HepG2 (cell line): Measurements from ENCODE around the gene CTU1.

Experiments used
- CTCF ChIP-seq: sonication (generic); formaldehyde crosslinking; IDR thresholded peaks from 2 replicates; pipeline ENCODE4 v1.5.0; 2020; ENCODE audit warnings: mild to moderate bottlenecking, missing genetic modification reagents, moderate library complexity
- PBX2 ChIP-seq: IDR thresholded peaks from 2 replicates; pipeline ENCODE4 v1.6.1; 2016; ENCODE audit warnings: control low read depth
- RBAK ChIP-seq: sonication (generic); formaldehyde crosslinking; IDR thresholded peaks from 2 replicates; pipeline ENCODE4 v1.5.1; 2020; ENCODE audit warnings: mild to moderate bottlenecking, missing genetic modification reagents
- ZNF3 ChIP-seq: IDR thresholded peaks from 2 replicates; pipeline ENCODE4 v1.7.0; 2017; ENCODE audit warnings: inconsistent platforms
- ZNF674 ChIP-seq: sonication (generic); formaldehyde crosslinking; IDR thresholded peaks from 2 replicates; pipeline ENCODE4 v1.5.0; 2020; ENCODE audit warnings: low read depth, mild to moderate bottlenecking, missing genetic modification reagents

GRCh38 chr19:51110666-51110971, 2.4 kb upstream of the CTU1 start:
- TF ChIP-seq RBAK (CRISPR knock-in tag): no peak
- no peak for TF ChIP-seq CTCF (CRISPR knock-in tag)
- no peak for TF ChIP-seq ZNF674 (CRISPR knock-in tag)
- TF ChIP-seq PBX2: no peak
- no peak for TF ChIP-seq ZNF3 (CRISPR knock-in tag)
